SK-N-SH (cell line): ENCODE measurements around the gene MIEN1. TPM values are rescaled to one million over a fixed set of nuclear protein-coding genes. Genes with fewer than 3 reads are reported as not detected.
"Not testable (repeated sequence)": the region's sequence is repeated elsewhere in the genome, so short reads cannot be mapped to it uniquely, and the experiment has no call there.

Experiments used
- CTCF ChIA-PET: fragments of 300-600, 350-600 bp; formaldehyde crosslinking; extraction: SDS; loops from one replicate; lab custom pipeline; 2021; lab: Yijun Ruan, JAX
- POLR2A ChIA-PET: fragments of 350-600 bp; sonication (Branson Sonifier 250); formaldehyde crosslinking; extraction: SDS; loops from one replicate; lab custom pipeline; 2020; ENCODE audit warnings: antibody characterized with exemption, inconsistent platforms; lab: Yijun Ruan, JAX
- DNase-seq: peaks from one replicate; pipeline ENCODE4 v3.0.0; 2012
- H2AFZ ChIP-seq: fragments of 200-600 bp; sonication (generic); 2 replicates; pipeline ENCODE4 v1.8.1; 2016; ENCODE audit warnings: antibody characterized with exemption, mild to moderate bottlenecking, low read depth
- H3F3A ChIP-seq: fragments of 200-600 bp; sonication (generic); replicated peaks from 2 replicates; pipeline ENCODE3; 2016; ENCODE audit warnings: antibody characterized with exemption, mild to moderate bottlenecking; ENCODE audit not compliant: insufficient read depth
- H3K27ac ChIP-seq, 2 experiments: fragments of 200-500 bp in 1 of 2; fragments of 200-600 bp in 1 of 2; sonication (Bioruptor generic) in 1 of 2; sonication (generic), shearing (Covaris generic) in 1 of 2; 2 replicates each; pipeline versions ENCODE4 v1.5.1 to v1.6.1; 2014 to 2016; ENCODE audit warnings: low read depth in 2 of 2, inconsistent platforms in 1 of 2, low read length in 1 of 2, mild to moderate bottlenecking in 1 of 2, mixed read lengths in 1 of 2
- H3K27me3 ChIP-seq: fragments of 200-600 bp; sonication (generic), shearing (Covaris generic); 2 replicates; pipeline ENCODE4 v1.6.1; 2016; ENCODE audit warnings: mixed run types; ENCODE audit not compliant: insufficient read depth
- H3K36me3 ChIP-seq, 2 experiments: fragments of 200-500 bp in 1 of 2; fragments of 200-600 bp in 1 of 2; sonication (Bioruptor generic) in 1 of 2; sonication (generic) in 1 of 2; replicated peaks in 1 of 2; 2 replicates each; pipeline versions ENCODE3 to v1.5.1; 2014 to 2016; ENCODE audit warnings: low read length in 1 of 2, mild to moderate bottlenecking in 1 of 2; ENCODE audit not compliant: insufficient read depth in 2 of 2, control insufficient read depth in 1 of 2
- H3K4me1 ChIP-seq, 2 experiments: fragments of 200-500 bp in 1 of 2; fragments of 200-600 bp in 1 of 2; sonication (Bioruptor generic) in 1 of 2; sonication (generic), shearing (Covaris generic) in 1 of 2; 2 replicates each; pipeline versions ENCODE4 v1.5.1 to v1.6.1; 2014 to 2016; ENCODE audit warnings: low read depth in 1 of 2, low read length in 1 of 2, mixed run types in 1 of 2; ENCODE audit not compliant: insufficient read depth in 2 of 2, control insufficient read depth in 1 of 2
- H3K4me2 ChIP-seq: fragments of 200-600 bp; sonication (generic), shearing (Covaris generic); 2 replicates; pipeline ENCODE4 v1.6.1; 2017; ENCODE audit warnings: mixed run types
- H3K4me3 ChIP-seq, 2 experiments: fragments of 200-500 bp in 1 of 2; fragments of 200-600 bp in 1 of 2; sonication (Bioruptor generic) in 1 of 2; sonication (generic), shearing (Covaris generic) in 1 of 2; 2 replicates each; pipeline versions ENCODE4 v1.5.1 to v1.8.1; 2014 to 2016; ENCODE audit warnings: low read depth in 2 of 2, inconsistent platforms in 1 of 2, low read length in 1 of 2, mild to moderate bottlenecking in 1 of 2, mixed read lengths in 1 of 2, moderate library complexity in 1 of 2
- H3K79me2 ChIP-seq: fragments of 200-600 bp; sonication (generic); 2 replicates; pipeline ENCODE4 v1.8.1; 2017; ENCODE audit warnings: mild to moderate bottlenecking; ENCODE audit not compliant: insufficient read depth
- H3K9ac ChIP-seq: fragments of 200-600 bp; sonication (generic); 2 replicates; pipeline ENCODE4 v1.6.1; 2017; ENCODE audit warnings: mixed run types
- H3K9me2 ChIP-seq: fragments of 200-600 bp; sonication (generic); 2 replicates; pipeline ENCODE4 v1.6.1; 2017; ENCODE audit warnings: mixed run types
- H3K9me3 ChIP-seq: fragments of 200-600 bp; sonication (generic); 2 replicates; pipeline ENCODE4 v1.6.1; 2017; ENCODE audit warnings: mixed run types, mild to moderate bottlenecking, moderate library complexity
- H4K20me1 ChIP-seq: fragments of 200-600 bp; sonication (generic); 2 replicates; pipeline ENCODE4 v1.6.1; 2017; ENCODE audit warnings: mild to moderate bottlenecking, mixed run types; ENCODE audit not compliant: insufficient read depth
- CHD2 ChIP-seq: fragments of 150-350 bp; IDR thresholded peaks from 2 replicates; pipeline ENCODE4 v1.6.1; 2018; ENCODE audit warnings: low read length; ENCODE audit not compliant: partially characterized antibody
- ELF1 ChIP-seq: IDR thresholded peaks from 2 replicates; pipeline ENCODE4 v1.4.0; 2012
- EP300 ChIP-seq, 2 experiments: IDR thresholded peaks; 2 replicates each; pipeline versions ENCODE4 v1.4.0 to v1.6.1; 2012; ENCODE audit warnings: borderline replicate concordance in 1 of 2, low read depth in 1 of 2, low read length in 1 of 2
- FOXJ3 ChIP-seq: sonication (generic); formaldehyde crosslinking; IDR thresholded peaks from 2 replicates; pipeline ENCODE4 v1.5.1; 2020; ENCODE audit warnings: mild to moderate bottlenecking, missing genetic modification reagents
- FOXM1 ChIP-seq: IDR thresholded peaks from 2 replicates; pipeline ENCODE4 v1.4.0; 2012; ENCODE audit warnings: low read depth, mild to moderate bottlenecking
- GATA2 ChIP-seq: sonication (generic); formaldehyde crosslinking; IDR thresholded peaks from 2 replicates; pipeline ENCODE4 v1.5.0; 2020; ENCODE audit warnings: mild to moderate bottlenecking, missing genetic modification reagents
- JUND ChIP-seq: IDR thresholded peaks from 2 replicates; pipeline ENCODE4 v1.4.0; 2012
- NRF1 ChIP-seq: IDR thresholded peaks from 2 replicates; pipeline ENCODE4 v1.6.1; 2012; ENCODE audit warnings: low read depth, mild to moderate bottlenecking, low read length
- RCOR1 ChIP-seq: fragments of 150-350 bp; IDR thresholded peaks from 2 replicates; pipeline ENCODE4 v1.6.1; 2017; ENCODE audit warnings: antibody characterized with exemption, low read length
- RFX5 ChIP-seq: IDR thresholded peaks from 2 replicates; pipeline ENCODE4 v1.6.1; 2012; ENCODE audit warnings: mild to moderate bottlenecking, improper control_type of control experiment, low read length
- TAF1 ChIP-seq: IDR thresholded peaks from 2 replicates; pipeline ENCODE4 v1.6.1; 2012; ENCODE audit warnings: low read depth, mild to moderate bottlenecking, low read length, moderate library complexity, borderline replicate concordance
- WGBS: methylation state at CpG from one replicate; pipeline ENCODE4 v1.1.6; 2017; ENCODE audit warnings: low lambda C conversion rate; 5-methylcytosine and 5-hydroxymethylcytosine counted together
- polyA plus RNA-seq, 3 experiments: library from polyadenylated mRNA; depleted of rRNA; stranded (reverse); fragments of >200 nt; gene quantifications; 2 replicates each; pipeline ENCODE4 v1.2.3, GENCODE V29; 2012
- TF ChIP-seq, protein P1 (sequence below): fragments of 200-600 bp; sonication (generic); IDR thresholded peaks from 2 replicates; pipeline ENCODE4 v1.6.1; 2017; ENCODE audit warnings: antibody characterized with exemption, mild to moderate bottlenecking, moderate library complexity
- TF ChIP-seq, protein P2 (sequence below): IDR thresholded peaks from 2 replicates; pipeline ENCODE4 v1.4.0; 2012; ENCODE audit warnings: low read depth, borderline replicate concordance

Gene MIEN1
- polyA plus RNA-seq, 1 of the 3 experiments (the other 2 are of a cell fraction): 100 TPM

DNA sequence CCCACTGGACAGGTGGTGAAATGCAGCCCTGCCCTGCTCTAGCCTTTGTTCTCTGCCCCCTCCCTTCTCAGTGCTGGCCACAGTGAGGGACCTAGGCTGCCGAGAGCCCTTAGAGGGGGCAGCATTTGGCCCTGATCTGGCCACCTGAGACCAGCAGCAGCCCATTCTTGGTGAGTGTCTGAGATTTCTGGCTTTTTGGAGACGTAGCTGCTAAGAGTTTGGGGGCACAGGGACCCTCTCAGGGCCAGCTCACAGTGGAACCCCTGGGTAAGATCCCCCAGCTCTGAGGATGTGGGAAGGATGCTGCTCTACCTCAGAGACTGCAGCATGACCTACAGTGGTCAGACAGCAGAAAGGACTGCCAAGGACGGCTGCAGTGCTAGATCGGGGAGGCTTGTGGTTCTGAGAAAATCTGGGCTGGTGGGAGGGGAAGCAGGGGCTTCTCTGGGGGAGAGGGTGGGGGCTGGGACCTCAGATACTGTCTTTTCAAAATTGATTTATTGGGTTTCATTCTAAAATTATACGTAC, 20.7 kb upstream of the MIEN1 start:
- DNase-seq: no peak
- POLR2A ChIA-PET: interaction anchor here (1.8 kb wide), 1 partner anchor 129 kb away, joined by 5 read pairs; no protein-coding TSS in a partner anchor
- WGBS: 67% methylated on average over 3 of the region's 5 CpGs

DNA sequence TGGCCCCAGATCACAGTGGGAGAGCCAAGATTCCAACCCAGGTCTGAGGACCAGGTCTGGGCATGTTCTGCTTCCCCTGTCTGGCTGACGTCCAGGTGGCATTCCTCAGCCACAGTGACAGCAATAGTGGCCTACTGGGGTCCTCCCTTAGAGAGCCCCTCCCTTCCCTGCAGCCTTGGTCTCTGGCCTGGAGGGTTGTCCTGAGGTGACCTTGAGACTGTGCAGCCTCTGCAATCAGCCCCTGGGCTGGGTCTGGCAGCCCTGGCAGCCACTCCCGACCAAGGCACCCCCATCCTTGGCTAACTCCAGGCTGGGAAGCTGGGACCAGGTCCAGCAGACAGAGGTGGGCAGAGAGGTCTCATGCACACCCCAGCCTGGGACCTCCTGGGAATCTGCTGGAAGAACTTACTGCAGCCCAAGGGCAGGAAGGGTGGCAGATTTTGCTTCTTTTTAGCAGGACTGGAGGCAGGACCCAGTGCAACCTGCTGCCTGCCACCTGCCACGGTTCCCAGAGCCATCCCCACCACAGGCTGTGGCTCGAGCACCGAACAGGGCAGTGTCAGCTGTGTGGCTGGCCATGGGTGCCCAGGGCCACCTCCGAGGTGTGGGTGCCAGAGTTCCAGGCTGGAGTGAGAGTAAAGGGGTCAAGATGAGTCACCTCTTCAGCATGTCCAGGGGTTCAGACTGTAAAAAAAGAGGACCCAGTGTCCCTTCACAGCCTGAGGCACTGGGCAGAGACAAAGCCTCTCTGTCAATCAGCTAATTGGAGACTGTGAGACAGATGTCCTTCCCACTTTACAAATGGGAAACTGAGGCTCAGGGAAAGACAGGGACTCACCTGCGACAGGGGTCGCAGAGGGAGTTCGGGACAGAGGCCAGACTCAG, 20.0 kb upstream of the MIEN1 start:
- H3F3A ChIP-seq: peaks cover 5% of the 10 kb centered on the region
- H3K27me3 ChIP-seq: no peaks in the 10 kb centered on the region
- no peaks in the 10 kb centered on the region for H3K36me3 ChIP-seq
- CTCF ChIA-PET: interaction anchor here (0.9 to 4.1 kb wide), 6 partner anchors 13 to 128 kb away, joined by 3 to 28 read pairs (median 4); partner anchors contain the start of genes MIEN1 and PNMT
- no peak overlapping the region for H3K27ac ChIP-seq
- no peaks in the 10 kb centered on the region for H3K9me2 ChIP-seq
- peak; percentile 45 for DNase-seq
- H3K4me3 ChIP-seq: no peak overlapping the region
- H3K4me1 ChIP-seq: peaks cover 0 to 12% of the 10 kb centered on the region in 2 experiments; a peak in 1 of 4 replicates
- WGBS: 40% methylated on average over 5 of the region's 9 CpGs
- no peak overlapping the region for H2AFZ ChIP-seq
- TF ChIP-seq EP300 (IDR thresholded peaks at IDR 0.05; ENCODE audit: borderline replicate concordance in 1 of 2, low read depth in 1 of 2, low read length in 1 of 2) (no peak), RCOR1 (no peak), NRF1 (no peak), FOXJ3 (CRISPR knock-in tag) (no peak), CHD2 (no peak), GATA2 (CRISPR knock-in tag) (no peak), JUND (no peak), TAF1 (no peak), RFX5 (no peak), ELF1 (no peak)
- TF ChIP-seq, protein P1, sequence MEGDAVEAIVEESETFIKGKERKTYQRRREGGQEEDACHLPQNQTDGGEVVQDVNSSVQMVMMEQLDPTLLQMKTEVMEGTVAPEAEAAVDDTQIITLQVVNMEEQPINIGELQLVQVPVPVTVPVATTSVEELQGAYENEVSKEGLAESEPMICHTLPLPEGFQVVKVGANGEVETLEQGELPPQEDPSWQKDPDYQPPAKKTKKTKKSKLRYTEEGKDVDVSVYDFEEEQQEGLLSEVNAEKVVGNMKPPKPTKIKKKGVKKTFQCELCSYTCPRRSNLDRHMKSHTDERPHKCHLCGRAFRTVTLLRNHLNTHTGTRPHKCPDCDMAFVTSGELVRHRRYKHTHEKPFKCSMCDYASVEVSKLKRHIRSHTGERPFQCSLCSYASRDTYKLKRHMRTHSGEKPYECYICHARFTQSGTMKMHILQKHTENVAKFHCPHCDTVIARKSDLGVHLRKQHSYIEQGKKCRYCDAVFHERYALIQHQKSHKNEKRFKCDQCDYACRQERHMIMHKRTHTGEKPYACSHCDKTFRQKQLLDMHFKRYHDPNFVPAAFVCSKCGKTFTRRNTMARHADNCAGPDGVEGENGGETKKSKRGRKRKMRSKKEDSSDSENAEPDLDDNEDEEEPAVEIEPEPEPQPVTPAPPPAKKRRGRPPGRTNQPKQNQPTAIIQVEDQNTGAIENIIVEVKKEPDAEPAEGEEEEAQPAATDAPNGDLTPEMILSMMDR: no peak
- TF ChIP-seq, protein P2, sequence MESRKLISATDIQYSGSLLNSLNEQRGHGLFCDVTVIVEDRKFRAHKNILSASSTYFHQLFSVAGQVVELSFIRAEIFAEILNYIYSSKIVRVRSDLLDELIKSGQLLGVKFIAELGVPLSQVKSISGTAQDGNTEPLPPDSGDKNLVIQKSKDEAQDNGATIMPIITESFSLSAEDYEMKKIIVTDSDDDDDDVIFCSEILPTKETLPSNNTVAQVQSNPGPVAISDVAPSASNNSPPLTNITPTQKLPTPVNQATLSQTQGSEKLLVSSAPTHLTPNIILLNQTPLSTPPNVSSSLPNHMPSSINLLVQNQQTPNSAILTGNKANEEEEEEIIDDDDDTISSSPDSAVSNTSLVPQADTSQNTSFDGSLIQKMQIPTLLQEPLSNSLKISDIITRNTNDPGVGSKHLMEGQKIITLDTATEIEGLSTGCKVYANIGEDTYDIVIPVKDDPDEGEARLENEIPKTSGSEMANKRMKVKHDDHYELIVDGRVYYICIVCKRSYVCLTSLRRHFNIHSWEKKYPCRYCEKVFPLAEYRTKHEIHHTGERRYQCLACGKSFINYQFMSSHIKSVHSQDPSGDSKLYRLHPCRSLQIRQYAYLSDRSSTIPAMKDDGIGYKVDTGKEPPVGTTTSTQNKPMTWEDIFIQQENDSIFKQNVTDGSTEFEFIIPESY: no peak
- no peak overlapping the region for H3K9ac ChIP-seq
- H3K4me2 ChIP-seq: no peak overlapping the region
- H4K20me1 ChIP-seq: no peaks in the 10 kb centered on the region
- POLR2A ChIA-PET: interaction anchor here (1.8 kb wide), 1 partner anchor 129 kb away, joined by 5 read pairs; no protein-coding TSS in a partner anchor
- no peaks in the 10 kb centered on the region for H3K9me3 ChIP-seq
- H3K79me2 ChIP-seq: no peaks in the 10 kb centered on the region

More for the DNA sequence above, 20.7 kb upstream of the MIEN1 start:
- H3F3A ChIP-seq: peaks cover 5% of the 10 kb centered on the region
- no peak overlapping the region for H3K4me2 ChIP-seq
- H3K27me3 ChIP-seq: no peaks in the 10 kb centered on the region
- no peak overlapping the region for H2AFZ ChIP-seq
- H3K9ac ChIP-seq: no peak overlapping the region
- no peak overlapping the region for H3K4me3 ChIP-seq
- no peak for TF ChIP-seq FOXM1
- no peaks in the 10 kb centered on the region for H4K20me1 ChIP-seq
- no peaks in the 10 kb centered on the region for H3K9me3 ChIP-seq
- H3K36me3 ChIP-seq: no peaks in the 10 kb centered on the region
- H3K9me2 ChIP-seq: no peaks in the 10 kb centered on the region
- no peak overlapping the region for H3K27ac ChIP-seq
- CTCF ChIA-PET: interaction anchor here (1.0 to 4.1 kb wide), 3 partner anchors 21 to 129 kb away, joined by 4 to 28 read pairs (median 12); partner anchors contain the start of gene MIEN1
- H3K79me2 ChIP-seq: no peaks in the 10 kb centered on the region
- peaks cover 0 to 12% of the 10 kb centered on the region in 2 experiments; a peak in 1 of 4 replicates for H3K4me1 ChIP-seq

DNA sequence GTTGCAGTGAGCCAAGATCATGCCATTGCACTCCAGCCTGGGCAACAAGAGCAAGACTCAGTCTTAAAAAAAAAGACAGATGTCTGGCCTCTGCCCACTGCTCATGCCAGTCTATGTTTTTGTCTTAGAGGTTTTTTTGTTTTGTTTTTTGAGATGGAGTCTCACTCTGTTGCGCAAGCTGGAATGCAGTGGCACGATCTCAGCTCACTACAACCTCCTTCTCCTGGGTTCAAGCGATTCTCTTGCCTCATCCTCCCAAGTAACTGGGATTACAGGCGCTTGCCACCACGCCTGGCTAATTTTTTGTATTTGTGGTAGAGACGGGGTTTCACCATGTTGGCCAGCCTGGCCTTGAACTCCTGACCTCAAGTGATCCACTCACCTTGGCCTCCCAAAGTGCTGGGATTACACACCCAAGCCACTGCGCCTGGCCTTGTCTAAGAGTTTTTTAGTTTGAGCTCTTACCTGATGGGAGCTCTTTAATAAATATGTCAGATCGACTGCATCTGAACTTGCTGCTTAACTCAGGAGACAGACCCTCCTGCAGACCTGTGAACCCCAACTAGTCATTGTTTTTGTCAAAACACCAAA, 18.2 kb upstream of the MIEN1 start:
- H3K9me2 ChIP-seq, H3K27ac ChIP-seq, H3K4me1 ChIP-seq, H3K4me2 ChIP-seq, H3K9me3 ChIP-seq, H3K9ac ChIP-seq, H3K27me3 ChIP-seq, H3K79me2 ChIP-seq, DNase-seq, H3K36me3 ChIP-seq, H3K4me3 ChIP-seq, H4K20me1 ChIP-seq, H2AFZ ChIP-seq, POLR2A ChIA-PET, H3F3A ChIP-seq: not testable (repeated sequence)
- WGBS: 77% methylated on average over 8 of the region's 8 CpGs
- CTCF ChIA-PET: interaction anchor here (1.1 to 4.1 kb wide), 2 partner anchors 18 to 127 kb away, joined by 6 to 28 read pairs; partner anchors contain the start of gene MIEN1
